Stimulated activated CD8-positive, alpha-beta memory T cell treated with anti-CD3 and anti-CD28 coated beads, Interleukin-2, amount 100 ng/mL, for 1 hour (primary cell): ENCODE measurements around the gene HHATL.

Experiments used
- DNase-seq, 2 donors: peaks; one replicate each; pipeline ENCODE4 v3.0.0-alpha.2; 2020; ENCODE audit warnings: low read depth in 2 of 2

The HHATL gene

GRCh38 chr3:42664438-42664803 is 38.2 kb downstream of the HHATL start:
- no peak for DNase-seq

GRCh38 chr3:42663581-42664437 is 38.8 kb downstream of the HHATL start:
- DNase-seq = no peak

GRCh38 chr3:42662813-42663535 is 39.6 kb downstream of the HHATL start:
- no peak for DNase-seq

GRCh38 chr3:42662037-42662812 is 40.4 kb downstream of the HHATL start:
- no peak for DNase-seq

- no peak for DNase-seq
Observed at GRCh38 chr3:42661593-42662022, 41.0 kb downstream of the HHATL start.

- DNase-seq = no peak
Observed at GRCh38 chr3:42660898-42661297, 41.7 kb downstream of the HHATL start.

GRCh38 chr3:42660131-42660715 is 42.4 kb downstream of the HHATL start:
- no peak for DNase-seq

GRCh38 chr3:42659451-42660130 is 43.0 kb downstream of the HHATL start:
- DNase-seq = no peak

GRCh38 chr3:42658771-42659390 is 43.7 kb downstream of the HHATL start:
- no peak for DNase-seq

GRCh38 chr3:42658091-42658770 is 44.4 kb downstream of the HHATL start:
- no peak for DNase-seq

- DNase-seq = no peak
Observed at GRCh38 chr3:42657675-42658074, 44.9 kb downstream of the HHATL start.

- no peak for DNase-seq
Observed at GRCh38 chr3:42656680-42657610, 45.7 kb downstream of the HHATL start.

GRCh38 chr3:42655980-42656679 is 46.5 kb downstream of the HHATL start:
- no peak for DNase-seq

GRCh38 chr3:42655331-42655888 is 47.2 kb downstream of the HHATL start:
- no peak for DNase-seq

GRCh38 chr3:42654331-42655201 is 48.0 kb downstream of the HHATL start:
- DNase-seq = no peak

GRCh38 chr3:42653560-42654330 is 48.9 kb downstream of the HHATL start, which contains the start of gene ZBTB47:
Gene ZBTB47 (plus strand): TSS chr3:42653697. CDS start chr3:42658356, 4,659 bp downstream.
- no peak for DNase-seq

GRCh38 chr3:42653303-42653559 is 49.4 kb downstream of the HHATL start:
- DNase-seq = no peak
